Immature natural killer cell (primary cell): ENCODE measurements around the gene MLNR. TPM values are rescaled to one million over a fixed set of nuclear protein-coding genes. Genes with fewer than 3 reads are reported as not detected.

Experiments
- DNase-seq, 3 donors: peaks; one replicate each; pipeline ENCODE4 v3.0.0; 2022; ENCODE audit warnings: mixed read lengths in 1 of 3
- H3K27ac Mint-ChIP-seq, 6 donors: one replicate each; pipeline ENCODE4 v1.8.0; 2020; ENCODE audit warnings: mixed read lengths in 6 of 6, mild to moderate bottlenecking in 5 of 6, inconsistent platforms in 4 of 6, moderate library complexity in 3 of 6
- H3K27me3 Mint-ChIP-seq, 3 donors: one replicate each; pipeline ENCODE4 v1.8.0; 2020 to 2021; ENCODE audit warnings: low read depth in 3 of 3, mild to moderate bottlenecking in 3 of 3, mixed read lengths in 3 of 3, moderate library complexity in 3 of 3, inconsistent platforms in 1 of 3
- H3K36me3 Mint-ChIP-seq, 3 donors: one replicate each; pipeline ENCODE4 v1.8.0; 2020; ENCODE audit warnings: mixed read lengths in 3 of 3, inconsistent platforms in 2 of 3, mild to moderate bottlenecking in 2 of 3
- H3K4me1 Mint-ChIP-seq, 2 donors: one replicate each; pipeline ENCODE4 v1.8.0; 2020; ENCODE audit warnings: inconsistent platforms in 2 of 2, mild to moderate bottlenecking in 2 of 2, mixed read lengths in 2 of 2, moderate library complexity in 1 of 2
- H3K4me3 Mint-ChIP-seq, 5 donors: one replicate each; pipeline ENCODE4 v1.8.0; 2020; ENCODE audit warnings: mild to moderate bottlenecking in 5 of 5, mixed read lengths in 5 of 5, inconsistent platforms in 3 of 5, moderate library complexity in 3 of 5
- H3K9me3 Mint-ChIP-seq, 6 donors: one replicate each; pipeline ENCODE4 v1.8.0; 2020; ENCODE audit warnings: mild to moderate bottlenecking in 6 of 6, mixed read lengths in 6 of 6, inconsistent platforms in 4 of 6, moderate library complexity in 3 of 6
- polyA plus RNA-seq, 3 donors: library from polyadenylated mRNA; unstranded; fragments of 300-500 nt; fragmentation: Illumina TruSeq; gene quantifications; one replicate each; pipeline ENCODE4 v1.2.3, GENCODE V29; 2021

Gene MLNR
- polyA plus RNA-seq, 3 donors from 2014 or later: not detected

- peaks cover 20 to 34% of the 10 kb centered on the region in 2 donors for H3K4me1 Mint-ChIP-seq
- H3K36me3 Mint-ChIP-seq: peaks cover 0 to 3% (median 2%) of the 10 kb centered on the region in 3 donors
- no peaks in the 10 kb centered on the region for H3K9me3 Mint-ChIP-seq
- DNase-seq: no peak
- peaks cover 8 to 12% (median 10%) of the 10 kb centered on the region in 3 donors for H3K27me3 Mint-ChIP-seq
- no peak overlapping the region for H3K27ac Mint-ChIP-seq
- H3K4me3 Mint-ChIP-seq: no peak overlapping the region
Observed at GRCh38 chr13:49245101-49245500, 25.0 kb downstream of the MLNR start.

GRCh38 chr13:49246850-49247642, 26.9 kb downstream of the MLNR start:
- no peak for DNase-seq
- Mint-ChIP-seq H3K27ac (peak overlapping the region; percentile 96 to 99 (median 99)), H3K36me3 (peaks cover 0 to 5% (median 4%) of the 10 kb centered on the region in 3 donors), H3K4me1 (peaks cover 20 to 43% of the 10 kb centered on the region in 2 donors), H3K27me3 (peaks cover 8 to 12% (median 10%) of the 10 kb centered on the region in 3 donors), H3K9me3 (no peaks in the 10 kb centered on the region), H3K4me3 (peak overlapping the region; percentile 98 to 100 (median 99))

GRCh38 chr13:49247643-49248621, 27.8 kb downstream of the MLNR start, which contains the start of gene CDADC1:
Gene CDADC1 (plus strand): TSS chr13:49247925. CDS start chr13:49248038, 113 bp downstream.
- H3K27me3 Mint-ChIP-seq: peaks cover 8 to 12% (median 10%) of the 10 kb centered on the region in 3 donors

GRCh38 chr13:49248622-49249002, 28.5 kb downstream of the MLNR start:
- Mint-ChIP-seq H3K4me1 (peaks cover 22 to 48% of the 10 kb centered on the region in 2 donors), H3K27ac (peak overlapping the region; percentile 96 to 99 (median 99)), H3K9me3 (no peaks in the 10 kb centered on the region), H3K36me3 (peaks cover 0 to 5% (median 4%) of the 10 kb centered on the region in 3 donors), H3K4me3 (peak overlapping the region; percentile 98 to 100 (median 99)), H3K27me3 (peaks cover 8 to 12% (median 10%) of the 10 kb centered on the region in 3 donors)
- DNase-seq: no peak

More at GRCh38 chr13:49247643-49248621, 27.8 kb downstream of the MLNR start, which contains the start of gene CDADC1:
- H3K4me3 Mint-ChIP-seq: peak within 1 kb of the TSS; percentile 98 to 100 (median 99)
- peak within 1 kb of the TSS; percentile 96 to 99 (median 99) for H3K27ac Mint-ChIP-seq
- peaks cover 20 to 43% of the 10 kb centered on the region in 2 donors for H3K4me1 Mint-ChIP-seq
- no peaks in the 10 kb centered on the region for H3K9me3 Mint-ChIP-seq
- H3K36me3 Mint-ChIP-seq: peaks cover 0 to 7% (median 5%) of the 10 kb centered on the region in 3 donors
- DNase-seq: peak; percentile 93

DNA sequence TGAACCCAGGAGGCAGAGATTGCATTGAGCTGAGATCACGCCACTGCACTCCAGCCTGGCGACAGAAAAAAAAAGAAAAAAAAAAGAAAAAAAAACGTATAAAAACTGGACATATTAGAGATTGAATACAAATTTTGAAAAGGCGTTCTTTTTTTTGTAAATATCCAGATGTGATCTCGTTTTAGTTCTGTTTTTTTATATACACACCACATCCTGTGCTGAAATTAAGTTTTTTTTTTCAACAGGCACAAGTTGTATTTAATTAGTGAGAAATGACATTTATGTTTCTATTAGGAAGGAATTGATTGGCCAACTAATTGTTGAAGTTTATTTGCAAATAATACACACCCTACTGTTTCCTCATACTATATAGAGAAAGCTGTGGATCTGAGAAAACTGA, 31.2 kb downstream of the MLNR start:
- Mint-ChIP-seq H3K27ac (no peak overlapping the region), H3K4me3 (no peak overlapping the region), H3K4me1 (peaks cover 22 to 56% of the 10 kb centered on the region in 2 donors), H3K36me3 (peaks cover 4 to 18% (median 8%) of the 10 kb centered on the region in 3 donors), H3K9me3 (no peaks in the 10 kb centered on the region), H3K27me3 (peaks cover 7 to 12% (median 8%) of the 10 kb centered on the region in 3 donors)
- DNase-seq: no peak

DNA sequence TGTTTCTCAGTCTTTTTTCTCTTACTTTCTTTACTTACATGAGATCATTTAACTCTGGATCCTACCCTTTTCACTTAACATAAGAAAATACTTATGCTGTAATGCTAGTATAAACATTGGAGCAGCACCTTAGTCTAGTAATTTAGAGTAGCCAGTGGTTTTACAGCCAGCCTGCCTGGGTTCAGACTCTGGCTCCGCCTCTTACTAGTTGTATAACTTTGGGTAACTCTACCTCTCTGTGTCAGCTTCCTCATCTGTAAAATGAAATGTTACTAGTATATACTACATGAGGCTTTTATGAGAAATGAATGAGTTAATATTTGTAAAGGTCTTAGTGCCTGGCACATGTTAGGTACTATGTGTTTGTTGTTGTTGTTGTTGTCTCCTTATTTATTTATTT, 33.2 kb downstream of the MLNR start:
- DNase-seq: no peak
- H3K9me3 Mint-ChIP-seq: no peaks in the 10 kb centered on the region
- H3K27me3 Mint-ChIP-seq: peaks cover 0 to 5% (median 1%) of the 10 kb centered on the region in 3 donors
- peak overlapping the region in 2 of 6 donors; percentile 60 to 74 for H3K27ac Mint-ChIP-seq
- no peak overlapping the region for H3K4me3 Mint-ChIP-seq
- H3K36me3 Mint-ChIP-seq: peaks cover 8 to 21% (median 8%) of the 10 kb centered on the region in 3 donors
- peaks cover 18 to 49% of the 10 kb centered on the region in 2 donors for H3K4me1 Mint-ChIP-seq

- Mint-ChIP-seq H3K36me3 (peaks cover 8 to 21% (median 8%) of the 10 kb centered on the region in 3 donors), H3K27me3 (no peaks in the 10 kb centered on the region), H3K9me3 (no peaks in the 10 kb centered on the region), H3K4me3 (no peak overlapping the region), H3K4me1 (peaks cover 14 to 49% of the 10 kb centered on the region in 2 donors), H3K27ac (peak overlapping the region in 1 of 6 donors; percentile 68)
- DNase-seq: no peak
Observed at GRCh38 chr13:49254007-49254406, 33.9 kb downstream of the MLNR start.

GRCh38 chr13:49256841-49257240, 36.7 kb downstream of the MLNR start:
- Mint-ChIP-seq H3K4me3 (peak overlapping the region; percentile 39 to 96 (median 88)), H3K4me1 (peaks cover 14 to 32% of the 10 kb centered on the region in 2 donors), H3K27ac (peak overlapping the region; percentile 74 to 97 (median 86)), H3K27me3 (no peaks in the 10 kb centered on the region), H3K9me3 (no peaks in the 10 kb centered on the region), H3K36me3 (peaks cover 13 to 41% (median 25%) of the 10 kb centered on the region in 3 donors)
- no peak for DNase-seq

- H3K4me3 Mint-ChIP-seq: peak overlapping the region; percentile 84 to 96 (median 92)
- peaks cover 13 to 37% (median 29%) of the 10 kb centered on the region in 3 donors for H3K36me3 Mint-ChIP-seq
- H3K4me1 Mint-ChIP-seq: peaks cover 13 to 29% of the 10 kb centered on the region in 2 donors
- peak; percentile 29 to 41 (median 37) for DNase-seq
- H3K27ac Mint-ChIP-seq: peak overlapping the region; percentile 87 to 97 (median 92)
- no peaks in the 10 kb centered on the region for H3K27me3 Mint-ChIP-seq
- no peaks in the 10 kb centered on the region for H3K9me3 Mint-ChIP-seq
Observed at GRCh38 chr13:49258089-49258796, 38.1 kb downstream of the MLNR start.

GRCh38 chr13:49259586-49259985, 39.4 kb downstream of the MLNR start:
- Mint-ChIP-seq H3K27ac (peak overlapping the region in 2 of 6 donors; percentile 1 to 34), H3K9me3 (no peaks in the 10 kb centered on the region), H3K27me3 (no peaks in the 10 kb centered on the region), H3K4me3 (no peak overlapping the region), H3K4me1 (peaks cover 12 to 19% of the 10 kb centered on the region in 2 donors), H3K36me3 (peaks cover 13 to 36% (median 29%) of the 10 kb centered on the region in 3 donors)
- DNase-seq: no peak

DNA sequence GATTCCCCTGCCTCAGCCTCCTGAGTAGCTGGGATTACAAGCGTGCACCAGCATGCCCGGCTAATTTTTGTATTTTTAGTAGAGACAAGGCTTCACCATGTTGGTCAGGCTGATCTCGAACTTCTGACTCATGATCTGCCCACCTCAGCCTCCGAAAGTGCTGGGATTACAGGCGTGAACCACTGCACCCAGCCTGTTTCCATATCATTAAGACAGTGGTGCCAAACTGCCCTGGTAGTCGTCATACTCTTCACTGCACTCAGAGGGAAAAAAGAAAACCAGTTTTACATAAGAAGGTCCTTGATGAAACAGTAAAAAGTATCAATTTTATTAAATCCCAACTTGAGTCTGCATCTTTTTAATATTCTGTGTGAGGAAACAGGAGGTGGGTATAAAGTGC, 42.5 kb downstream of the MLNR start:
- no peaks in the 10 kb centered on the region for H3K27me3 Mint-ChIP-seq
- H3K27ac Mint-ChIP-seq: no peak overlapping the region
- no peak overlapping the region for H3K4me3 Mint-ChIP-seq
- H3K36me3 Mint-ChIP-seq: peaks cover 13 to 38% (median 28%) of the 10 kb centered on the region in 3 donors
- DNase-seq: no peak
- no peaks in the 10 kb centered on the region for H3K9me3 Mint-ChIP-seq
- peaks cover 8 to 14% of the 10 kb centered on the region in 2 donors for H3K4me1 Mint-ChIP-seq

- Mint-ChIP-seq H3K4me1 (no peaks in the 10 kb centered on the region), H3K27ac (no peak overlapping the region), H3K27me3 (no peaks in the 10 kb centered on the region), H3K36me3 (peaks cover 14 to 38% (median 27%) of the 10 kb centered on the region in 3 donors), H3K4me3 (no peak overlapping the region), H3K9me3 (no peaks in the 10 kb centered on the region)
- DNase-seq: no peak
Observed at GRCh38 chr13:49265822-49266221, 45.7 kb downstream of the MLNR start.

- peaks cover 12 to 23% (median 22%) of the 10 kb centered on the region in 3 donors for H3K36me3 Mint-ChIP-seq
- H3K4me1 Mint-ChIP-seq: no peaks in the 10 kb centered on the region
- H3K27ac Mint-ChIP-seq: no peak overlapping the region
- DNase-seq: no peak
- no peaks in the 10 kb centered on the region for H3K27me3 Mint-ChIP-seq
- H3K4me3 Mint-ChIP-seq: no peak overlapping the region
- no peaks in the 10 kb centered on the region for H3K9me3 Mint-ChIP-seq
Observed at GRCh38 chr13:49271264-49271663, 51.1 kb downstream of the MLNR start.
